ENCODE data around the gene MYO7B.
"Not testable (repeated sequence)": the region's sequence is repeated elsewhere in the genome, so short reads cannot be mapped to it uniquely, and the experiment has no call there.

MYO7B gene

DNA sequence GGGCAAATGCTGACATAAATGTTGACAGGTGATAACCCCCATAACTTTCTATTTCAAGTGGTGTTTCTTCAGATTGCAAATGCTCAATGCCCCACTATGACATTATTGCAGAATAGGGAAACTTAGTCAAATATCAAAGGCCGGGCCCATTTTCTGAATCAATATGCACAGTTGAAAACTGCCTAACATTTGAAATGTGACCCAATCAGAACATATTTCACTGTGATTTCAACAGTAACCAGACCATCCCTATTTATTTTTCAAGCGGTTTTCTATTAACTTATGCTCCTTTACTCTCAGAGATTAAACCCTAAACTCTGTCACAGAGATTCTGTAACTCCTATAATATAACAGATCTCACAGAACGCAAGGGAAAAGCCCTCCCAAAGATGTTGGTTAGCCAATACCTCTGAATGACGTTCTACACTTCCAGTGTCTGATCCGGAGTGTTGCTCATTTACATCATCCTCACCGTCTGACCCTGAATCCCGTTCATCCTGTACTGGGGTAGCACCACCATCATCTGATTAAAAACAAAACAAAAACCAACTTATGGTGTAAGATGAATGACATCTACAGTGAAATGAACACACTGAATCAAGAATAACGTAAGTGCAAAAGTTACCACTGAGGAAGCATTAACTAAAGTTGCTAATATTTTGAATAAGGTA, 12.1 kb upstream of the MYO7B start:
- H3K4me3 ChIP-seq (ENCODE audit: insufficient read depth, low read depth, low read length), result no peak overlapping the region
- peaks cover 10% of the 10 kb centered on the region for H3K4me1 ChIP-seq (ENCODE audit: control insufficient read depth, insufficient read depth, low read length)
- no peaks in the 10 kb centered on the region for H3K27me3 ChIP-seq (ENCODE audit: control insufficient read depth, insufficient read depth, low read length, poor library complexity, severe bottlenecking)
- H3K36me3 ChIP-seq (ENCODE audit: control insufficient read depth, insufficient read depth, low read length), result peaks cover 11% of the 10 kb centered on the region
- WGBS, 2 experiments, result 94 to 95% methylated on average over 6 to 8 of the region's 8 CpGs
- no peak overlapping the region for H3K27ac ChIP-seq (ENCODE audit: insufficient read depth, low read depth, low read length, poor library complexity, severe bottlenecking)
- H3K9me3 ChIP-seq (ENCODE audit: control insufficient read depth, low read length), result no peaks in the 10 kb centered on the region

GRCh38 chr2:127524198-127524834, 11.2 kb upstream of the MYO7B start:
- H3K36me3 ChIP-seq (ENCODE audit: control insufficient read depth, insufficient read depth, low read length); H3K27me3 ChIP-seq (ENCODE audit: control insufficient read depth, insufficient read depth, low read length, poor library complexity, severe bottlenecking); H3K9me3 ChIP-seq (ENCODE audit: control insufficient read depth, low read length); H3K4me3 ChIP-seq (ENCODE audit: insufficient read depth, low read depth, low read length); H3K27ac ChIP-seq (ENCODE audit: insufficient read depth, low read depth, low read length, poor library complexity, severe bottlenecking): not testable (repeated sequence)
- peaks cover 14% of the 10 kb centered on the region for H3K4me1 ChIP-seq (ENCODE audit: control insufficient read depth, insufficient read depth, low read length)
- 93 to 100% methylated on average over 3 to 7 of the region's 7 CpGs for WGBS, 2 experiments

GRCh38 chr2:127525691-127526131, 9.8 kb upstream of the MYO7B start:
- peaks cover 9% of the 10 kb centered on the region for H3K36me3 ChIP-seq (ENCODE audit: control insufficient read depth, insufficient read depth, low read length)
- no peaks in the 10 kb centered on the region for H3K9me3 ChIP-seq (ENCODE audit: control insufficient read depth, low read length)
- no peaks in the 10 kb centered on the region for H3K27me3 ChIP-seq (ENCODE audit: control insufficient read depth, insufficient read depth, low read length, poor library complexity, severe bottlenecking)
- H3K4me3 ChIP-seq (ENCODE audit: insufficient read depth, low read depth, low read length), result peak overlapping the region; percentile 96
- peaks cover 14% of the 10 kb centered on the region for H3K4me1 ChIP-seq (ENCODE audit: control insufficient read depth, insufficient read depth, low read length)
- H3K27ac ChIP-seq (ENCODE audit: insufficient read depth, low read depth, low read length, poor library complexity, severe bottlenecking), result peak overlapping the region; percentile 92
- 0 to 1% methylated on average over 19 of the region's 19 CpGs for WGBS, 2 experiments

DNA sequence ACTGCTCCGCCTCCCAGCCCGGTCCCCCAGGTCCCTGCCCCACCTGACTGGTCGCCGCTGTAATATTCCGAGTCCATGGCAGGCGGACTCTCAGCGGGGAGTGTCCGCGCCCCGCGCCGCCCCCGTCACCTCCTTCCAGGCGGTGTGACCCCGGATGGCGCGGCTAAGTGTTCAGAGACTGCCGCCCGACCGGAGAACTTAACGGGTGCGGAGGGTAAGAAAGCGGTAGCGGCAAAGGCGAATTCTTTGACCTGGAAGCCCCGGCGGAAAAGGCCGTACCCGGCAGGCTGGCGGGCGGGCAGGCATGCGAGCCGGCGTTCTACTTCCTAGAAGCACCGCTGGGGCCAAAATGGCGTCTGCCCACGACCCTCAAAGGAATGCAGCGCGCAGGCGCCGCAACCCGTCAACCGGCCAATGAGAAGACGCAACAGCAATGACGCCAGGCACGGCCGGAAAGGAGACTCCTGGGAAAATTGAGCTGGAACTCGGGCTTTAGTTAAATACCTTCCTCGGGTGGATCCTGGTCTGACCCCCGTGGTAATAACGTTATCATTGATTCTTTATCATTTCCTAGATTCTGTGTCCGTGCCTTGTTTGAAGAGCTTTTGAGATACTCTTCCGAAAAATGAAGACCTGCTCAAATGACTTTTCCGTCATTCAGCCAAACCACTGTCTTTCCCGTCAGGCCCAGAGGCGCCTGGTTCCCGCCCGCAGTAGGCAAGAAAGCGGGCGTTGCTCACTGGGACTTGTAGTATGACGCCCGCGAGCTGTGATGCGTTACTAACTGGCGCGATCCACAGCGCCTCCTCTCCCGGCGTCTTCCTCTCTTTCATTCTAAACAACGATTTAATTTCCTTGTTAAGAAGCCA, 9.1 kb upstream of the MYO7B start, which contains the start of gene IWS1:
TSS of gene IWS1 (minus strand) at position 358 of the 869 bp plus-strand sequence. CDS start at position 77, 281 bp downstream.
- 0% methylated on average over 70 of the region's 70 CpGs for WGBS, 2 experiments
- Histone ChIP-seq H3K36me3 (ENCODE audit: control insufficient read depth, insufficient read depth, low read length) (peaks cover 9% of the 10 kb centered on the region), H3K27me3 (ENCODE audit: control insufficient read depth, insufficient read depth, low read length, poor library complexity, severe bottlenecking) (no peaks in the 10 kb centered on the region), H3K4me3 (ENCODE audit: insufficient read depth, low read depth, low read length) (peak within 1 kb of the TSS; percentile 96), H3K9me3 (ENCODE audit: control insufficient read depth, low read length) (no peaks in the 10 kb centered on the region), H3K4me1 (ENCODE audit: control insufficient read depth, insufficient read depth, low read length) (peaks cover 14% of the 10 kb centered on the region), H3K27ac (ENCODE audit: insufficient read depth, low read depth, low read length, poor library complexity, severe bottlenecking) (peak within 1 kb of the TSS; percentile 92)

DNA sequence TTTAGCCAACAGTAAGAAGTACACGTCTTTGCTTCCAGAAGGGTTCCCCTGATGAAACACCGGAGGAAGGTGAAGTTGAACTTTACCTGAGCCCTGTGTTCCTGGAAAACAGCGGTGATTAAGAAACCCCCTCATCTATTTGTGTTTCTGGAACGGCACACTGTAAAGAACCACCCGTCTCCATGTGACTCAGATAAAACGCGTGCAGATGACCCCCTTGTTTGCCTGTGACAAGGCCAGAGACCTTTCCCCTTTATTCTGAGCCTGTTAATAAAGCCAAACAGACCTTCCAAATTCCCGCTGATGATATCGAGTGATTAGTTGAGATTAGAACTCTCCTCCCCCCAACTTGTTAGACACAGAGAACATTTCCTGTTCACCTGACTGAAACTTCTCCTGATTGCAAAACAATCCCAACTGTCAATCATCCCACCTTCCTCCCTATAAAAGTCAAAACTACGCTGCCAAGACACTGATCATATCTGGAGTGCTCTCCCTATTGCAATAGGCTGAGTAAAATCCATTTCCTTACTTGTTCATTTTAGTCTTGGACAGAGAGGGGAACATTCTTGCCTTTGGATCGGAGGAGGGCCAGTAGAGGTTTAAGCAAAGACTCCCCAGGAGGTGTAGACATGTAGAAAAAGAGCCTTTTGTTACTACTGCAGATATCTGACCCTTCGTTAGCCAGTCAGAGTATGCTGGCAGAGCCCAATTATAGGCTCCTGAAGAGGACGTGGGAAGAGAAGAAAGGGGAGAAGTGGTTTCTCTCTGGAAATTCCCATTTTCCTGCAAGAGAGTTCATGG, 8.3 kb upstream of the MYO7B start:
- H3K9me3 ChIP-seq (ENCODE audit: control insufficient read depth, low read length), result no peaks in the 10 kb centered on the region
- H3K27me3 ChIP-seq (ENCODE audit: control insufficient read depth, insufficient read depth, low read length, poor library complexity, severe bottlenecking), result no peaks in the 10 kb centered on the region
- 16% methylated on average over 13 of the region's 13 CpGs for WGBS, 2 experiments
- H3K36me3 ChIP-seq (ENCODE audit: control insufficient read depth, insufficient read depth, low read length), result peaks cover 9% of the 10 kb centered on the region
- H3K27ac ChIP-seq (ENCODE audit: insufficient read depth, low read depth, low read length, poor library complexity, severe bottlenecking), result peak overlapping the region; percentile 92
- H3K4me1 ChIP-seq (ENCODE audit: control insufficient read depth, insufficient read depth, low read length), result peaks cover 14% of the 10 kb centered on the region
- peak overlapping the region; percentile 96 for H3K4me3 ChIP-seq (ENCODE audit: insufficient read depth, low read depth, low read length)

DNA sequence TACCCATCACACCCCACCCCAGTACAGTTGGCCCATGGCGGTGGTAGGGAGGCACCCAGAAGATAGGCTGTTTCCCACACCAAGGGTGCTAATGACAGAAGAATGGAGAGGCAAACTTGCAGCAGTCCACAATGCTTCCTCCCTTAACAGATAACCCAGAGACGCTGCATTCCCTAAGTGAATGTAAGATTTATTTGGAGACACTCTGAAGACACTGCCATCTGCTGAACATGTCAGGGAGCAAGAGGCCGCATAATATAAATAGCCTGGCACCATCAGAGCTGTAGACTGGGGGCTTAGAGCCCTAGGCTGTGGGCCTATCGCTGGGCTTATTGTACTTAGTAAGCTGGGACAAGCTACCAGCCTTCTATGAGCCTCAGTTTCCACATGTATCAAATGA, 7.0 kb upstream of the MYO7B start:
- peaks cover under 1% of the 10 kb centered on the region for H3K36me3 ChIP-seq (ENCODE audit: control insufficient read depth, insufficient read depth, low read length)
- H3K9me3 ChIP-seq (ENCODE audit: control insufficient read depth, low read length), result no peaks in the 10 kb centered on the region
- peaks cover 5% of the 10 kb centered on the region for H3K27me3 ChIP-seq (ENCODE audit: control insufficient read depth, insufficient read depth, low read length, poor library complexity, severe bottlenecking)
- peaks cover 14% of the 10 kb centered on the region for H3K4me1 ChIP-seq (ENCODE audit: control insufficient read depth, insufficient read depth, low read length)
- H3K4me3 ChIP-seq (ENCODE audit: insufficient read depth, low read depth, low read length), result no peak overlapping the region
- WGBS, 2 experiments, result 78 to 85% methylated on average over 4 of the region's 4 CpGs
- no peak overlapping the region for H3K27ac ChIP-seq (ENCODE audit: insufficient read depth, low read depth, low read length, poor library complexity, severe bottlenecking)

- not testable (repeated sequence) for H3K27me3 ChIP-seq (ENCODE audit: control insufficient read depth, insufficient read depth, low read length, poor library complexity, severe bottlenecking); H3K27ac ChIP-seq (ENCODE audit: insufficient read depth, low read depth, low read length, poor library complexity, severe bottlenecking); H3K9me3 ChIP-seq (ENCODE audit: control insufficient read depth, low read length); H3K36me3 ChIP-seq (ENCODE audit: control insufficient read depth, insufficient read depth, low read length); H3K4me3 ChIP-seq (ENCODE audit: insufficient read depth, low read depth, low read length)
- H3K4me1 ChIP-seq (ENCODE audit: control insufficient read depth, insufficient read depth, low read length), result peaks cover 14% of the 10 kb centered on the region
- 88 to 89% methylated on average over 2 of the region's 2 CpGs for WGBS, 2 experiments
Measured at GRCh38 chr2:127529416-127529815, 6.1 kb upstream of the MYO7B start.

DNA sequence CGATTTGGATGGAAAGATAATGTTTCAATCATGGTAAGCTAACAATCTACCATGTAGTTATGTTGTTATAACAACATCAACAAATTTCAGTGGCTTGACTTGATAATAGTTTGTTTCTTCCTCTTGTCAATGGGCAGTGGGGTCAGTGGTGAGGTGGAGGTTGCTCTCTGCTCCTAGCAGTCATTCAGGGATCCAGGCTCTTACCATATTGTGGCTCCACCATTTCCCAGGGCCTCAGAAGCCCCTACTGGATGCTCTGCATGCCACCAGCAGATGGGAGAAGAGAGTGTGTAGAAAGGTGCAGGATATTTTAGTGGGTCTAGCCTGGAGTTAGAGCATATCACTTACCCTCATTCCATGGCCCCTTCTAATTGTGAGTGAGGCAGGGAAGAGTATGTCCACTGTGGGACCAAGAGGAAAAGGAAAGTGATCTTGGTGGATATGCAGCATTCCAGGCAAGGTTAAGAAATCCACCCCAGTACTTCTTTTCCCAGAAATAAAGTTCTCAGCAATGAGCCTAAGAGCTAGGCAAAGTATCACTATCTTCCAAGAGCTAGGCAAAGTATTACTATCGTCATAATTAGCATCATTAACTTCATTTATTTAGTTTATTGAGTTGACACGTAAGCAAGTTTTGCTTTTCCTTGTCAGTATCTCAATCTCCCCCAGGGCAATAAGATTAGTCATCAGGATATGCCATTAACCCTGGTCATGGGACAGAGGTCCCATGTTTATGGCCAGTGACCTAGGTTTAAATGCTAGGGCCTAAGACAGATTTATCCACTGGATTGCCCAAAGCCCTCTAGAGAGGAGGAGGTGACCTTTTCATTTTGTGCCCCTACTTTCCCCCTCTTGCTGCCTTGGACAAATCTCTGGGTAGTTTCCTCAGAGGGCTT, 5.0 kb upstream of the MYO7B start:
- Histone ChIP-seq H3K4me1 (ENCODE audit: control insufficient read depth, insufficient read depth, low read length) (peaks cover 14% of the 10 kb centered on the region), H3K27ac (ENCODE audit: insufficient read depth, low read depth, low read length, poor library complexity, severe bottlenecking) (no peak overlapping the region), H3K9me3 (ENCODE audit: control insufficient read depth, low read length) (no peaks in the 10 kb centered on the region), H3K36me3 (ENCODE audit: control insufficient read depth, insufficient read depth, low read length) (no peaks in the 10 kb centered on the region), H3K4me3 (ENCODE audit: insufficient read depth, low read depth, low read length) (no peak overlapping the region), H3K27me3 (ENCODE audit: control insufficient read depth, insufficient read depth, low read length, poor library complexity, severe bottlenecking) (peaks cover 5% of the 10 kb centered on the region)
- WGBS, 2 experiments, result 91 to 95% methylated on average over 3 of the region's 3 CpGs

- Histone ChIP-seq H3K36me3 (ENCODE audit: control insufficient read depth, insufficient read depth, low read length) (no peaks in the 10 kb centered on the region), H3K4me3 (ENCODE audit: insufficient read depth, low read depth, low read length) (no peak overlapping the region), H3K4me1 (ENCODE audit: control insufficient read depth, insufficient read depth, low read length) (peaks cover 14% of the 10 kb centered on the region), H3K27ac (ENCODE audit: insufficient read depth, low read depth, low read length, poor library complexity, severe bottlenecking) (no peak overlapping the region), H3K9me3 (ENCODE audit: control insufficient read depth, low read length) (no peaks in the 10 kb centered on the region), H3K27me3 (ENCODE audit: control insufficient read depth, insufficient read depth, low read length, poor library complexity, severe bottlenecking) (peaks cover 5% of the 10 kb centered on the region)
- WGBS, 2 experiments, result 84 to 85% methylated on average over 4 of the region's 4 CpGs
Measured at GRCh38 chr2:127531221-127531648, 4.2 kb upstream of the MYO7B start.
